RWPE2 (cell line): ENCODE results near the gene MORC1.

Experiments used
- ATAC-seq: fragments of 200-7000 bp; cut with Tn5 transposase; 3 replicates; pipeline ENCODE4 v1.9.1; 2021; ENCODE audit warnings: low read depth
- DNase-seq: peaks from one replicate; pipeline ENCODE4 v3.0.0-alpha.2; 2020; ENCODE audit warnings: low spot score
- H3K27ac ChIP-seq: fragments of 450-650 bp; 2 replicates; pipeline ENCODE4 v1.5.1; 2017; ENCODE audit warnings: mild to moderate bottlenecking; ENCODE audit not compliant: poor library complexity, severe bottlenecking
- H3K27me3 ChIP-seq: fragments of 250-450 bp; sonication (Bioruptor Pico); 2 replicates; pipeline ENCODE4 v1.5.1; 2021; ENCODE audit warnings: mild to moderate bottlenecking, moderate library complexity; ENCODE audit not compliant: insufficient read depth, poor library complexity, severe bottlenecking
- H3K36me3 ChIP-seq: fragments of 250-450 bp; sonication (Bioruptor Pico); 2 replicates; pipeline ENCODE4 v1.5.1; 2020; ENCODE audit warnings: low read depth, mild to moderate bottlenecking, moderate library complexity
- H3K4me1 ChIP-seq: fragments of 250-450 bp; sonication (Bioruptor Pico); 2 replicates; pipeline ENCODE4 v1.5.1; 2021; ENCODE audit warnings: mild to moderate bottlenecking, moderate library complexity; ENCODE audit not compliant: insufficient read depth, poor library complexity, severe bottlenecking
- H3K4me3 ChIP-seq: fragments of 250-450 bp; sonication (Bioruptor Pico); 2 replicates; pipeline ENCODE4 v1.5.1; 2021; ENCODE audit warnings: mild to moderate bottlenecking, moderate library complexity; ENCODE audit not compliant: severe bottlenecking
- H3K9me3 ChIP-seq: fragments of 250-450 bp; sonication (Bioruptor Pico); 2 replicates; pipeline ENCODE4 v1.5.1; 2021; ENCODE audit warnings: mild to moderate bottlenecking, moderate library complexity; ENCODE audit not compliant: severe bottlenecking
- TF ChIP-seq, protein P1 (sequence below): fragments of 450-650 bp; IDR thresholded peaks from one replicate; pipeline ENCODE4 v1.5.1; 2017; ENCODE audit warnings: mild to moderate bottlenecking, moderate library complexity; ENCODE audit not compliant: poor library complexity, severe bottlenecking

MORC1 gene

GRCh38 chr3:109045271-109046040 lies 72.5 kb downstream of the MORC1 start:
- no peaks in the 10 kb centered on the region for H3K27me3 ChIP-seq
- H3K27ac ChIP-seq, result no peak overlapping the region
- no peak overlapping the region for H3K4me3 ChIP-seq
- DNase-seq (no peak), ATAC-seq (no peak)
- TF ChIP-seq, protein P1, sequence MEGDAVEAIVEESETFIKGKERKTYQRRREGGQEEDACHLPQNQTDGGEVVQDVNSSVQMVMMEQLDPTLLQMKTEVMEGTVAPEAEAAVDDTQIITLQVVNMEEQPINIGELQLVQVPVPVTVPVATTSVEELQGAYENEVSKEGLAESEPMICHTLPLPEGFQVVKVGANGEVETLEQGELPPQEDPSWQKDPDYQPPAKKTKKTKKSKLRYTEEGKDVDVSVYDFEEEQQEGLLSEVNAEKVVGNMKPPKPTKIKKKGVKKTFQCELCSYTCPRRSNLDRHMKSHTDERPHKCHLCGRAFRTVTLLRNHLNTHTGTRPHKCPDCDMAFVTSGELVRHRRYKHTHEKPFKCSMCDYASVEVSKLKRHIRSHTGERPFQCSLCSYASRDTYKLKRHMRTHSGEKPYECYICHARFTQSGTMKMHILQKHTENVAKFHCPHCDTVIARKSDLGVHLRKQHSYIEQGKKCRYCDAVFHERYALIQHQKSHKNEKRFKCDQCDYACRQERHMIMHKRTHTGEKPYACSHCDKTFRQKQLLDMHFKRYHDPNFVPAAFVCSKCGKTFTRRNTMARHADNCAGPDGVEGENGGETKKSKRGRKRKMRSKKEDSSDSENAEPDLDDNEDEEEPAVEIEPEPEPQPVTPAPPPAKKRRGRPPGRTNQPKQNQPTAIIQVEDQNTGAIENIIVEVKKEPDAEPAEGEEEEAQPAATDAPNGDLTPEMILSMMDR, result no peak
- no peaks in the 10 kb centered on the region for H3K9me3 ChIP-seq
- no peaks in the 10 kb centered on the region for H3K4me1 ChIP-seq
- no peaks in the 10 kb centered on the region for H3K36me3 ChIP-seq

- Histone ChIP-seq H3K4me3 (no peak overlapping the region), H3K27ac (no peak overlapping the region), H3K36me3 (no peaks in the 10 kb centered on the region), H3K27me3 (no peaks in the 10 kb centered on the region), H3K4me1 (no peaks in the 10 kb centered on the region), H3K9me3 (no peaks in the 10 kb centered on the region)
- DNase-seq (no peak), ATAC-seq (no peak)
- TF ChIP-seq, protein P1, result no peak
These were observed 82.9 kb downstream of the MORC1 start for GRCh38 chr3:109035082-109035481.

- no peaks in the 10 kb centered on the region for H3K9me3 ChIP-seq
- no peak overlapping the region for H3K27ac ChIP-seq
- ATAC-seq (no peak), DNase-seq (no peak)
- no peaks in the 10 kb centered on the region for H3K27me3 ChIP-seq
- H3K4me3 ChIP-seq, result no peak overlapping the region
- no peaks in the 10 kb centered on the region for H3K36me3 ChIP-seq
- TF ChIP-seq, protein P1, result no peak
- no peaks in the 10 kb centered on the region for H3K4me1 ChIP-seq
These were observed 84.8 kb downstream of the MORC1 start for GRCh38 chr3:109033000-109033660.

DNA sequence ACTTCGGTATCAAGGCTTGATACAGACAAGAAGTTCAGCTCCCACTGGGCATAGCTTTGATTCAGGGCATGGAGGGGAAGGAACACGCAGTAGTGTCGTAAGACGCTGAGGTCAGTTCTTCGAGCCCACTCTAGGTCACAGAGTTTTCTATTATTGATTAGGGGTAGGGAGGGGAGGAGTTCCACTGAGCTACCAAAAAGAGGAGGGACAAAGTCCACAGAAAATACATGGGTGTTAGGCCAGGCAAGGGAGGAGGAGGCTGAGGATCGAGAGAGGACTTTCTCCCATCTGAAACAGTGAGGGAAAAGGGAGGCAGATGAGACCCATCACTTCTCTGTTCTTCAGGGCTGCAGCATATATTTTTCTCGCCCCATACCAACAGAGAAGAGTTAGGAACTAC lies 89.2 kb downstream of the MORC1 start:
- DNase-seq (no peak), ATAC-seq (no peak)
- H3K9me3 ChIP-seq, result no peaks in the 10 kb centered on the region
- TF ChIP-seq, protein P1, result no peak
- no peak overlapping the region for H3K27ac ChIP-seq
- H3K27me3 ChIP-seq, result no peaks in the 10 kb centered on the region
- no peaks in the 10 kb centered on the region for H3K36me3 ChIP-seq
- H3K4me1 ChIP-seq, result no peaks in the 10 kb centered on the region
- no peak overlapping the region for H3K4me3 ChIP-seq

- no peak overlapping the region for H3K27ac ChIP-seq
- H3K27me3 ChIP-seq, result no peaks in the 10 kb centered on the region
- no peaks in the 10 kb centered on the region for H3K36me3 ChIP-seq
- no peak overlapping the region for H3K4me3 ChIP-seq
- no peak for DNase-seq
- TF ChIP-seq, protein P1, result no peak
- H3K4me1 ChIP-seq, result no peaks in the 10 kb centered on the region
- H3K9me3 ChIP-seq, result no peaks in the 10 kb centered on the region
- ATAC-seq, result no peak
These were observed 91.1 kb downstream of the MORC1 start for GRCh38 chr3:109026821-109027220.
